ENCODE results near the gene MARCO.

The MARCO gene

GRCh38 chr2:118942031-118942430 lies at the start of gene MARCO:
Gene MARCO, plus strand, starts transcription at chr2:118942194. Its CDS starts 107 bp downstream, at chr2:118942301.
- DNase-seq (ENCODE audit: low read depth): no peak

- DNase-seq (ENCODE audit: low read depth): no peak
Observed at GRCh38 chr2:118893100-118893499, 48.9 kb upstream of the MARCO start.

- DNase-seq (ENCODE audit: low read depth): no peak
Observed at GRCh38 chr2:118902266-118903028, 39.5 kb upstream of the MARCO start.

GRCh38 chr2:118903029-118903351 lies 39.0 kb upstream of the MARCO start:
- DNase-seq (ENCODE audit: low read depth): no peak

GRCh38 chr2:118903551-118904479 lies 38.2 kb upstream of the MARCO start:
- DNase-seq (ENCODE audit: low read depth): no peak

- no peak for DNase-seq (ENCODE audit: low read depth)
Observed at GRCh38 chr2:118905206-118905605, 36.8 kb upstream of the MARCO start.

- no peak for DNase-seq (ENCODE audit: low read depth)
Observed at GRCh38 chr2:118906186-118906585, 35.8 kb upstream of the MARCO start.

GRCh38 chr2:118907759-118908158 lies 34.2 kb upstream of the MARCO start:
- DNase-seq (ENCODE audit: low read depth): no peak

GRCh38 chr2:118909191-118909590 lies 32.8 kb upstream of the MARCO start:
- DNase-seq (ENCODE audit: low read depth): no peak

GRCh38 chr2:118911166-118911856 lies 30.7 kb upstream of the MARCO start:
- no peak for DNase-seq (ENCODE audit: low read depth)

GRCh38 chr2:118911936-118912335 lies 30.1 kb upstream of the MARCO start:
- DNase-seq (ENCODE audit: low read depth): no peak

GRCh38 chr2:118913131-118913802 lies 28.7 kb upstream of the MARCO start:
- DNase-seq (ENCODE audit: low read depth): no peak

- no peak for DNase-seq (ENCODE audit: low read depth)
Observed at GRCh38 chr2:118913803-118914645, 28.0 kb upstream of the MARCO start.

GRCh38 chr2:118914721-118915453 lies 27.1 kb upstream of the MARCO start:
- no peak for DNase-seq (ENCODE audit: low read depth)

- no peak for DNase-seq (ENCODE audit: low read depth)
Observed at GRCh38 chr2:118918017-118918416, 24.0 kb upstream of the MARCO start.

GRCh38 chr2:118921646-118922045 lies 20.3 kb upstream of the MARCO start:
- no peak for DNase-seq (ENCODE audit: low read depth)

GRCh38 chr2:118922254-118922653 lies 19.7 kb upstream of the MARCO start:
- no peak for DNase-seq (ENCODE audit: low read depth)

- no peak for DNase-seq (ENCODE audit: low read depth)
Observed at GRCh38 chr2:118923371-118923770, 18.6 kb upstream of the MARCO start.

GRCh38 chr2:118925476-118925875 lies 16.5 kb upstream of the MARCO start:
- DNase-seq (ENCODE audit: low read depth): no peak

- no peak for DNase-seq (ENCODE audit: low read depth)
Observed at GRCh38 chr2:118925981-118926380, 16.0 kb upstream of the MARCO start.
